OCI-LY7 (cell line): Measurements from ENCODE around the gene KIRREL3.

Experiments used
- EZH2phosphoT487 ChIP-seq: fragments of 200-600 bp; sonication (generic); IDR thresholded peaks from 2 replicates; pipeline ENCODE4 v1.6.1; 2018; ENCODE audit warnings: low read depth, borderline replicate concordance, mild to moderate bottlenecking, mixed run types, antibody characterized with exemption, low read length, moderate library complexity, mixed read lengths
- TF ChIP-seq, protein P1 (sequence below): fragments of 200-600 bp; sonication (generic); conservative IDR thresholded peaks from 2 replicates; pipeline ENCODE4 v1.5.1; 2014; ENCODE audit warnings: mild to moderate bottlenecking, antibody characterized with exemption, low read length, moderate library complexity, mixed read lengths

GRCh38 chr11:126560221-126560620, 440.3 kb downstream of the KIRREL3 start:
- TF ChIP-seq, protein P1, sequence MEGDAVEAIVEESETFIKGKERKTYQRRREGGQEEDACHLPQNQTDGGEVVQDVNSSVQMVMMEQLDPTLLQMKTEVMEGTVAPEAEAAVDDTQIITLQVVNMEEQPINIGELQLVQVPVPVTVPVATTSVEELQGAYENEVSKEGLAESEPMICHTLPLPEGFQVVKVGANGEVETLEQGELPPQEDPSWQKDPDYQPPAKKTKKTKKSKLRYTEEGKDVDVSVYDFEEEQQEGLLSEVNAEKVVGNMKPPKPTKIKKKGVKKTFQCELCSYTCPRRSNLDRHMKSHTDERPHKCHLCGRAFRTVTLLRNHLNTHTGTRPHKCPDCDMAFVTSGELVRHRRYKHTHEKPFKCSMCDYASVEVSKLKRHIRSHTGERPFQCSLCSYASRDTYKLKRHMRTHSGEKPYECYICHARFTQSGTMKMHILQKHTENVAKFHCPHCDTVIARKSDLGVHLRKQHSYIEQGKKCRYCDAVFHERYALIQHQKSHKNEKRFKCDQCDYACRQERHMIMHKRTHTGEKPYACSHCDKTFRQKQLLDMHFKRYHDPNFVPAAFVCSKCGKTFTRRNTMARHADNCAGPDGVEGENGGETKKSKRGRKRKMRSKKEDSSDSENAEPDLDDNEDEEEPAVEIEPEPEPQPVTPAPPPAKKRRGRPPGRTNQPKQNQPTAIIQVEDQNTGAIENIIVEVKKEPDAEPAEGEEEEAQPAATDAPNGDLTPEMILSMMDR: no peak
- no peak for TF ChIP-seq EZH2phosphoT487
